HG03066 (cell line): ENCODE results near the gene LENEP.

Experiments used
- ATAC-seq: cut with Tn5 transposase; IDR thresholded peaks from one replicate; pipeline ENCODE4 v1.9.1; 2021; ENCODE audit warnings: low read depth; ENCODE audit not compliant: unreplicated experiment

The LENEP gene

GRCh38 chr1:155043301-155043702, 49.9 kb downstream of the LENEP start:
- ATAC-seq: no peak

DNA sequence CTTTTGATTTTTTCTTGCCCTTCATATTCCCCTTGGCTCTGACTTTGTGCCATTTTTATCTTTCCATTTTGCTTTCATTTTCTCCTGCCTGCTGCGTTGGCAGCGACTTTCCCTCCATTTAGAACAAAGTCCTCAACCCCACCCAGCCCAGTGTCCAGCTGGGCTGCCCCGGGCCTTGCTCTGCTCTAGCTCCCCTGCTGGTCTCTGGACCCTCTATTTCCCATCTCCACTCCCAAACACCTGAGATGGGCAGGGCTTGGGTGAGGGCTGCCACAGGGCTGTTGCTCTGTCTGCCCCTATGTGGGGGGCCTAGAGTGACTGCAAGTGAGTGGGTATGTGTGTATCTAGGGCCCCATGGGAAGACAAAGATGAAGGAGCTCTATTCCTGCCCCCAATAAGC, 50.4 kb downstream of the LENEP start:
- ATAC-seq: no peak
